ENCODE results near the gene SULT1E1.

DNA sequence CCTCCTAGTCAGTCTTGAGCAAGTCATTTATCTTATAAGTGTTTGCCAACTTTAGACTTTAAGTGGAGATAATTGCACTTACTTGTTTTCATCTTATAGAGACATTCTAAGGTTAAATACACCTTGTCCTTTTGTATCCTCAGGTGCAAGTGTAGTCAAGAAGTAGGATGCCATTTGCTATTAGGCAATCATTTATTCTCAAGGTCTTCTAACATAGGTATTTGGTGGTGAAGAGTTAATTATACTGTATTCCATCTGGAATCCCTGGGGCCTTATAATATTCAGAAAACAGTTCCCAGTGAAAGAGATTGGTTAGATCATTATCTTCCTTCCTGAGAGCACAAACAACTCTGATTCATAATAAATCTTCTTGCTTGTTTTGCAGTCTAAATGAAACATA lies 23.7 kb downstream of the SULT1E1 start:
- TF ChIP-seq EZH2phosphoT487 (IDR thresholded peaks at IDR 0.05; ENCODE audit: low read length) (no peak), CTCF (IDR thresholded peaks at IDR 0.05; ENCODE audit: low read length) (no peak)
